Transverse colon (tissue), 4 donors: Measurements from ENCODE around the gene MAP2K5. TPM values are rescaled to one million over a fixed set of nuclear protein-coding genes. Genes with fewer than 3 reads are reported as not detected.

ENCODE experiments used
- DNase-seq: peaks from one replicate; pipeline ENCODE4 v3.0.0-alpha.2; 2019
- H3K27ac ChIP-seq, 4 donors: fragments of 200-600 bp; sonication (generic); 2 replicates each; pipeline ENCODE4 v1.5.1; 2016 to 2018; ENCODE audit warnings: inconsistent platforms in 4 of 4
- H3K27me3 ChIP-seq: fragments of 200-600 bp; sonication (generic); 2 replicates; pipeline ENCODE4 v1.5.1; 2017; ENCODE audit warnings: inconsistent platforms
- H3K36me3 ChIP-seq, 4 donors: fragments of 200-600 bp; sonication (generic); 2 replicates each; pipeline ENCODE4 v1.5.1; 2017 to 2019; ENCODE audit warnings: inconsistent platforms in 4 of 4
- H3K4me1 ChIP-seq, 4 donors: fragments of 200-600 bp; sonication (generic); 2 replicates each; pipeline ENCODE4 v1.5.1; 2017 to 2020; ENCODE audit warnings: inconsistent platforms in 4 of 4
- H3K4me3 ChIP-seq, 4 donors: fragments of 200-600 bp; sonication (generic); 1 replicate in 1 of 4; 2 replicates in 3 of 4; pipeline versions ENCODE4 v1.5.1 to v1.6.1; 2017 to 2019; ENCODE audit warnings: inconsistent platforms in 4 of 4
- H3K9me3 ChIP-seq, 2 donors: fragments of 200-600 bp; sonication (generic); 2 replicates each; pipeline ENCODE4 v1.5.1; 2017 to 2019; ENCODE audit warnings: inconsistent platforms in 2 of 2
- EP300 ChIP-seq: sonication (generic); formaldehyde crosslinking; IDR thresholded peaks from one replicate; pipeline ENCODE4 v1.6.1; 2017; ENCODE audit warnings: antibody characterized with exemption, low read depth
- POLR2A ChIP-seq: fragments of 450-650 bp; IDR thresholded peaks from one replicate; pipeline ENCODE4 v1.6.1; 2016; ENCODE audit warnings: antibody characterized with exemption, mild to moderate bottlenecking, moderate library complexity
- POLR2AphosphoS5 ChIP-seq, 3 donors: sonication (generic); formaldehyde crosslinking; IDR thresholded peaks; one replicate each; pipeline ENCODE4 v1.6.1; 2016; ENCODE audit warnings: antibody characterized with exemption in 3 of 3
- WGBS, 2 donors: methylation state at CpG; one replicate each; pipeline ENCODE4 v1.1.5; 2018; ENCODE audit warnings: low coverage in 1 of 2; 5-methylcytosine and 5-hydroxymethylcytosine counted together
- in situ Hi-C, 4 donors: fragments of 200-750 bp; cut with MboI; loops; one replicate each; pipeline versions ENCODE4 v1.15.0 to v1.15.1; 2017; ENCODE audit warnings: low sequenced_read_pairs in 3 of 4, low pct_ligation_motif_present in 1 of 4, low pct_unique_long_range_greater_than_20kb in 1 of 4
- intact Hi-C: fragments of 100-400 bp; cut with DNase I; formaldehyde crosslinking; loops from one replicate; pipeline ENCODE4 v1.15.1; 2023; ENCODE audit warnings: low total_unique reads
- total RNA-seq, 4 donors: library from RNA; depleted of rRNA; stranded (reverse); fragments of >200 nt; gene quantifications; one replicate each; pipeline ENCODE4 v1.1.0, GENCODE V29; 2016
- TF ChIP-seq, protein P1 (sequence below), 5 experiments: fragments of 200-600 bp in 3 of 5; fragments of 450-650 bp in 2 of 5; sonication (generic) in 3 of 5; IDR thresholded peaks; 1 replicate in 2 of 5; 2 replicates in 3 of 5; pipeline ENCODE4 v1.5.1; 2016 to 2017; ENCODE audit warnings: antibody characterized with exemption in 5 of 5, inconsistent platforms in 3 of 5, mild to moderate bottlenecking in 2 of 5, moderate library complexity in 1 of 5

MAP2K5 gene
- total RNA-seq, 4 donors from 2014 or later, result 19.8 to 320 (median 21.1) TPM

DNA sequence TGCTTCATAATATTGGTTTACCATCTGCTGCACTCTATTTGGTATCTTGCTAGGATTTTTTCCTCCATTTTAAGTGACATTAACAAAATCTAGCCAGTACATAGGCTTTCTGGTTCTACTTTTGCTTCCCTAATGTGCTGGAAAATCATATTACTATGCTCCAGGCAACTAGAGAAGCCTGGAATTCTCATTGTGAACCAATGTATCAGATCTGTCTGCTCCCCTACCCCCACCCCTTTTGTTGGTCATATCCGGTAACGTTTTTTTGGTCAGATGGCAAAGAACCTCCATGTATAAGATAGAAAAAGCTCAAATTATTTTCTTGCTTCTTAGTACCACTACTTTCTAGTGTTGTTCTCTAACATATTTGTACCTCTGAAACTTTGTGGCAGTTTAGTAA, 17.1 kb downstream of the MAP2K5 start:
- no peak for TF ChIP-seq EP300
- TF ChIP-seq POLR2AphosphoS5 (IDR thresholded peaks at IDR 0.05), result no peak
- TF ChIP-seq, protein P1, sequence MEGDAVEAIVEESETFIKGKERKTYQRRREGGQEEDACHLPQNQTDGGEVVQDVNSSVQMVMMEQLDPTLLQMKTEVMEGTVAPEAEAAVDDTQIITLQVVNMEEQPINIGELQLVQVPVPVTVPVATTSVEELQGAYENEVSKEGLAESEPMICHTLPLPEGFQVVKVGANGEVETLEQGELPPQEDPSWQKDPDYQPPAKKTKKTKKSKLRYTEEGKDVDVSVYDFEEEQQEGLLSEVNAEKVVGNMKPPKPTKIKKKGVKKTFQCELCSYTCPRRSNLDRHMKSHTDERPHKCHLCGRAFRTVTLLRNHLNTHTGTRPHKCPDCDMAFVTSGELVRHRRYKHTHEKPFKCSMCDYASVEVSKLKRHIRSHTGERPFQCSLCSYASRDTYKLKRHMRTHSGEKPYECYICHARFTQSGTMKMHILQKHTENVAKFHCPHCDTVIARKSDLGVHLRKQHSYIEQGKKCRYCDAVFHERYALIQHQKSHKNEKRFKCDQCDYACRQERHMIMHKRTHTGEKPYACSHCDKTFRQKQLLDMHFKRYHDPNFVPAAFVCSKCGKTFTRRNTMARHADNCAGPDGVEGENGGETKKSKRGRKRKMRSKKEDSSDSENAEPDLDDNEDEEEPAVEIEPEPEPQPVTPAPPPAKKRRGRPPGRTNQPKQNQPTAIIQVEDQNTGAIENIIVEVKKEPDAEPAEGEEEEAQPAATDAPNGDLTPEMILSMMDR (IDR thresholded peaks at IDR 0.05), result no peak
- no peak for TF ChIP-seq POLR2A
- 98 to 100% methylated on average over 2 of the region's 2 CpGs for WGBS, 2 donors
- peaks cover 0 to 19% (median 1%) of the 10 kb centered on the region in 4 donors for H3K36me3 ChIP-seq
- intact Hi-C loops (no loop called here), in situ Hi-C loops (no loop called here)
- H3K27me3 ChIP-seq, result no peaks in the 10 kb centered on the region
- DNase-seq, result no peak
- H3K4me1 ChIP-seq, result no peaks in the 10 kb centered on the region
- H3K9me3 ChIP-seq, result no peaks in the 10 kb centered on the region
- no peak overlapping the region for H3K4me3 ChIP-seq
- H3K27ac ChIP-seq, result no peak overlapping the region

DNA sequence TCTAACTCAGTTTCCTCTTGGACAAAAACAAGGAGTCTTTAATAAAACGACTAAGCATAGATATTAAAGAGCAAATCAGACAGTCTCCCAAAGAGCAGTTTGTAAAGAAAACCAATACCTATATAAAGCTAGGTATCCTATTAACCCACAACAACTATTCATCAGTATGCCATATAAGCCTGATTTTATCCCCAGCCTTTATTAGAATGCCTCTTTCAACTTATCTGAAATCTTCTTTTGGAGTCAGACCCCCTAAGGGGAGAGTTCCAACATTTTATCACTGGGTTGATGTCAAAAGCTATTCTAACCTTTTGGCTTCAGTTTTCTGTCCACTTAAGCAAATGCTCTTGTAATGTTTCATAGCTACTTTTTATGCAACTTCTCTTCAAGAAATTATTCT, 17.8 kb downstream of the MAP2K5 start:
- no peak overlapping the region for H3K4me3 ChIP-seq
- WGBS, 2 donors, result 92 to 100% methylated on average over 1 of the region's 1 CpG
- no peaks in the 10 kb centered on the region for H3K9me3 ChIP-seq
- in situ Hi-C loops, result no loop called here
- no peak for TF ChIP-seq POLR2AphosphoS5 (IDR thresholded peaks at IDR 0.05)
- TF ChIP-seq EP300, result no peak
- TF ChIP-seq POLR2A, result no peak
- TF ChIP-seq, protein P1 (IDR thresholded peaks at IDR 0.05), result no peak
- no peaks in the 10 kb centered on the region for H3K4me1 ChIP-seq
- peaks cover 0 to 19% (median 1%) of the 10 kb centered on the region in 4 donors for H3K36me3 ChIP-seq
- DNase-seq, result no peak
- no peaks in the 10 kb centered on the region for H3K27me3 ChIP-seq
- intact Hi-C loops, result no loop called here
- H3K27ac ChIP-seq, result no peak overlapping the region

DNA sequence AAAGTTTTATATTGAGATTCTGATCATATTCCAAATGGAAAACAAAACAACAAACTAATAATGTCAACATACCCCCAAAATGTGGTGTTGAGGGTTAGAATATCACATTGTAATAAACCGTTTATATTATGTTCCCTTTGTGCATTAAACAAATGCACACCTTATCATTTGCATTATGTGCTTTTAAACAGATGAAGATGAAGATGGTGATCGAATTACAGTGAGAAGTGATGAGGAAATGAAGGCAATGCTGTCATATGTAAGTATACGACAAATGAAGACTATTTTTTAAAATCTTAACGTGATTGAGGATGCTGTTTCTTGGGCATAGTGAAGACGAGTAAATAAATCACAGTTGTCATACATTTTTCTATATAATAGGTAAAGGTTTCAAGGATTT, 20.6 kb downstream of the MAP2K5 start:
- Histone ChIP-seq H3K27ac (no peak overlapping the region), H3K4me1 (peaks cover 0 to 11% (median 0%) of the 10 kb centered on the region in 4 donors), H3K27me3 (no peaks in the 10 kb centered on the region), H3K36me3 (peaks cover 0 to 12% (median 1%) of the 10 kb centered on the region in 4 donors), H3K4me3 (no peak overlapping the region), H3K9me3 (no peaks in the 10 kb centered on the region)
- intact Hi-C loops, result no loop called here
- DNase-seq, result no peak
- TF ChIP-seq, protein P1 (IDR thresholded peaks at IDR 0.05), result no peak
- TF ChIP-seq EP300, result no peak
- WGBS, 2 donors, result 95 to 97% methylated on average over 5 of the region's 5 CpGs
- in situ Hi-C loops, result no loop called here

DNA sequence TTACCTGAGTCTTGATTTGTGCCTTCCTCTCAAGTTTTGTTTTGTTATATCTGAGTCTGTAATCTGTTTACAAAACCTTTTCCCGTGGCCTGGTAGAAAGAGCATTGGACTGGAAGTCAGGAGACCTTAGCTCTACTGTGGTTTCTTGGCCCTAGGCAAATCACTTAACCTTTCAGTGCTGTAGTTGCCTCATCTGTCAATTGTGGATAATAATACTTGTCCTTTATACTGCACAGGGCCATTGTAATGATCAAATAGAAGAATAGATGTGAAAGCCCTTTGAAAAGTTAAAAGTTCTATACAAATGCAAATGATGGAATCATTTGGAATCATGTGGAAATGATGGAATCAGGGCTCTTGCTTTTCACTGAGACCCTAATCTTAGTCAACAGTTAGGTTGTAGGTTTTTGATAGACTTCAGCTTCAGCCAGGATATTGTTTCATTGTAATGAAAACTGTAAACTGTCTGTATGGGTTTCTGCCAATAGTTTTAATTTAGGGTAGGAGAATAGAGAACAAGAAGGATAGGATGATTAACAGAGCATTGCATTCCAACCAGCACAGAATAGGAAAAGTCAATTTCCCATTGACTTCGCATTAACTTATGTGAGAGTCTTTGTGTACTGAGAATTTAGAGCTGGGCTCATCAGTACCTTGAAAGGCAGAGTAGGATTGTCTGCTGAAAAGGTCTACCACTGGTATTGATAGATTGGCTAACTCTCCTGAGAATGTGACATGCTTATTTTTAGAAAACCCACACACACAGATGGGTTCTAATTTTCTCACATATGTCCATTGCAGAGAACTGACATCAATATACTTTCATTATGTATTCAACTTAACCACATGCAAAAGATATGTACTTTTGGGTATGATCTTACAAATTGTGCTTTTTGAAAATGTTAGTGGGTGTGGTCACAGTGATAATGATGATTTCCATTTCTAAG, 21.8 kb downstream of the MAP2K5 start:
- Histone ChIP-seq H3K4me3 (no peak overlapping the region), H3K9me3 (no peaks in the 10 kb centered on the region), H3K36me3 (no peaks in the 10 kb centered on the region), H3K27ac (no peak overlapping the region), H3K27me3 (no peaks in the 10 kb centered on the region), H3K4me1 (peaks cover 0 to 20% (median 5%) of the 10 kb centered on the region in 4 donors)
- no peak for DNase-seq
- TF ChIP-seq EP300 (no peak), POLR2AphosphoS5 (IDR thresholded peaks at IDR 0.05) (no peak), POLR2A (no peak)
- TF ChIP-seq, protein P1 (IDR thresholded peaks at IDR 0.05), result no peak
- in situ Hi-C loops (no loop called here), intact Hi-C loops (no loop called here)
- 82 to 91% methylated on average over 2 of the region's 2 CpGs for WGBS, 2 donors
